ENCODE data around the gene INHBC. TPM values are rescaled to one million over a fixed set of nuclear protein-coding genes. Genes with fewer than 3 reads are reported as not detected.

INHBC gene
- total RNA-seq, 1 experiment from 2014 or later = not detected

- in situ Hi-C loops (cut with HindIII; ENCODE audit: low sequenced_read_pairs) = no loop called here
- no peak for DNase-seq (ENCODE audit: low spot score)
Measured at GRCh38 chr12:57497223-57498131, 62.9 kb downstream of the INHBC start.

- in situ Hi-C loops (cut with HindIII; ENCODE audit: low sequenced_read_pairs) = no loop called here
- DNase-seq (ENCODE audit: low spot score) = no peak
Measured at GRCh38 chr12:57498132-57498502, 63.5 kb downstream of the INHBC start.

GRCh38 chr12:57498571-57498970 is 64.0 kb downstream of the INHBC start:
- DNase-seq (ENCODE audit: low spot score) = no peak
- in situ Hi-C loops (cut with HindIII; ENCODE audit: low sequenced_read_pairs) = no loop called here

GRCh38 chr12:57500213-57500612 is 65.6 kb downstream of the INHBC start:
- in situ Hi-C loops (cut with HindIII; ENCODE audit: low sequenced_read_pairs) = no loop called here

More at GRCh38 chr12:57500213-57500612, 65.6 kb downstream of the INHBC start:
- no peak for DNase-seq (ENCODE audit: low spot score)

Other genes starting within 250 kb of the INHBC start
- gene NXPH4, start 218.0 kb upstream of the INHBC start, total RNA-seq (2014; rRNA removed; shearing (Covaris generic)) = 0.49 TPM in 1 of 2 replicates, not detected in the other
- gene SHMT2, start 205.1 kb upstream of the INHBC start, total RNA-seq (2014; rRNA removed; shearing (Covaris generic)) = 160 and 174 TPM in 2 replicates
- gene STAC3, start 183.6 kb upstream of the INHBC start, total RNA-seq (2014; rRNA removed; shearing (Covaris generic)) = 0.14 TPM in 1 of 2 replicates, not detected in the other
- gene R3HDM2, start 3.7 kb upstream of the INHBC start, total RNA-seq (2014; rRNA removed; shearing (Covaris generic)) = 6.3 and 8.9 TPM in 2 replicates
- gene INHBE, start 20.5 kb downstream of the INHBC start, total RNA-seq (2014; rRNA removed; shearing (Covaris generic)) = 0.43 and 0.78 TPM in 2 replicates
- 4.7 and 6.4 TPM in 2 replicates for gene GLI1, start 25.0 kb downstream of the INHBC start, total RNA-seq (2014; rRNA removed; shearing (Covaris generic))
- gene ARHGAP9, start 45.1 kb downstream of the INHBC start, total RNA-seq (2014; rRNA removed; shearing (Covaris generic)) = 0.18 TPM in 1 of 2 replicates, not detected in the other
- gene MARS1, start 53.3 kb downstream of the INHBC start, total RNA-seq (2014; rRNA removed; shearing (Covaris generic)) = 220 and 246 TPM in 2 replicates
- 23.7 and 24.6 TPM in 2 replicates for gene DDIT3, start 85.7 kb downstream of the INHBC start, total RNA-seq (2014; rRNA removed; shearing (Covaris generic))
- 1.4 and 2.1 TPM in 2 replicates for gene MBD6, start 88.0 kb downstream of the INHBC start, total RNA-seq (2014; rRNA removed; shearing (Covaris generic))
- gene DCTN2, start 112.4 kb downstream of the INHBC start, total RNA-seq (2014; rRNA removed; shearing (Covaris generic)) = 158 and 162 TPM in 2 replicates
- not detected in 2 replicates for gene KIF5A, start 115.3 kb downstream of the INHBC start, total RNA-seq (2014; rRNA removed; shearing (Covaris generic))
- gene PIP4K2C, start 156.4 kb downstream of the INHBC start, total RNA-seq (2014; rRNA removed; shearing (Covaris generic)) = 19.4 and 25.2 TPM in 2 replicates
- 21.9 and 23.0 TPM in 2 replicates for gene DTX3, start 170.0 kb downstream of the INHBC start, total RNA-seq (2014; rRNA removed; shearing (Covaris generic))
- gene ARHGEF25, start 176.7 kb downstream of the INHBC start, total RNA-seq (2014; rRNA removed; shearing (Covaris generic)) = 4.6 and 5.7 TPM in 2 replicates
- 12.4 and 19.8 TPM in 2 replicates for gene B4GALNT1, start 198.4 kb downstream of the INHBC start, total RNA-seq (2014; rRNA removed; shearing (Covaris generic))